Ishikawa (cell line): ENCODE measurements around the gene ZNF423.

Experiments used
- CEBPB ChIP-seq: IDR thresholded peaks from 2 replicates; pipeline ENCODE4 v1.6.1; 2012
- CREB1 ChIP-seq: IDR thresholded peaks from 2 replicates; pipeline ENCODE4 v1.6.1; 2012; ENCODE audit warnings: low read depth
- EGR1 ChIP-seq: IDR thresholded peaks from 2 replicates; pipeline ENCODE4 v1.6.1; 2012
- EP300 ChIP-seq: IDR thresholded peaks from 2 replicates; pipeline ENCODE4 v1.6.1; 2012; ENCODE audit warnings: borderline replicate concordance
- FOXM1 ChIP-seq: IDR thresholded peaks from 2 replicates; pipeline ENCODE4 v1.6.1; 2012; ENCODE audit warnings: low read depth, borderline replicate concordance
- NFIC ChIP-seq: IDR thresholded peaks from 2 replicates; pipeline ENCODE4 v1.6.1; 2012
- RAD21 ChIP-seq: IDR thresholded peaks from 2 replicates; pipeline ENCODE4 v1.6.1; 2012; ENCODE audit warnings: low read depth
- TAF1 ChIP-seq: IDR thresholded peaks from 2 replicates; pipeline ENCODE4 v1.6.1; 2012; ENCODE audit warnings: low read depth, mild to moderate bottlenecking
- TCF12 ChIP-seq: IDR thresholded peaks from 2 replicates; pipeline ENCODE4 v1.6.1; 2012; ENCODE audit warnings: low read depth
- TEAD4 ChIP-seq: IDR thresholded peaks from 2 replicates; pipeline ENCODE4 v1.6.1; 2012
- YY1 ChIP-seq: IDR thresholded peaks from 2 replicates; pipeline ENCODE4 v1.6.1; 2012; ENCODE audit warnings: low read depth
- ZBTB7A ChIP-seq: IDR thresholded peaks from 2 replicates; pipeline ENCODE4 v1.6.1; 2012; ENCODE audit warnings: low read depth
- TF ChIP-seq, protein P1 (sequence below): IDR thresholded peaks from 2 replicates; pipeline ENCODE4 v1.6.1; 2012
- TF ChIP-seq, protein P2 (sequence below): IDR thresholded peaks from 2 replicates; pipeline ENCODE4 v1.6.1; 2012; ENCODE audit warnings: low read depth, mild to moderate bottlenecking
- TF ChIP-seq, protein P3 (sequence below): IDR thresholded peaks from 2 replicates; pipeline ENCODE4 v1.6.1; 2012

The ZNF423 gene

DNA sequence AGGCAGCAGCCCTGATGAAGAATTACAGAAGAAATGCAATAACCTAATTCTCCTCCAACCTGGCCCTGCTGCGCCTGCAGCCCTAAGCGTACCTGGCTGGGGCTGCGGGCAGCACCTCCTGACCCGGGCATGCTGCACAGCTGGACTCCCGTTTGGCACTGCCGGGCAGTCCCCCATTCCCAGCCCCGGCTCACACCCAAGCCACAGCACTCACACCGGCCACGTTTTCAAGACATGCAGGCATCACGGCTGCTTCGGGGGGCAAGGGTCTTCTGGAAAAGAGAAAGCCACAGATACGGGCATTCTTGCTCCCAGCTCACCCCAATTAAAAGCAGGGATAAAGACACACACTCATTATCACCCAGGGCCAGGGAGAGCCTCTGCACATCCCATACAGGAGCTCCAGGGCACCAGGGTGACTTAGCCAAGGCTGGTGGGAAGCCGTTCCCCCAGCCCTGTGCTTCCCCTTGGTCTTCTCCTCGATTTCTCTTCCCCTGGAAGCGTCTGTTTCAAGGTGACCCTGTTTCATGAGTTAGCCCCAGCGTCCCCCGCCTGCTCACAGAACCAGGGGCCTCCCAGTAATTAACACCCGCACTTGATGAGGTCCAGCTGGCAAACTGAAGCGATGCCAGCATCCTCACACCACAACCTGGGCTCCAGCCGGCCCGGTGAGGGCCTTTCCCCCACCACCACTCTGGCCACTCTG, 265.6 kb downstream of the ZNF423 start:
- TF ChIP-seq, protein P1, sequence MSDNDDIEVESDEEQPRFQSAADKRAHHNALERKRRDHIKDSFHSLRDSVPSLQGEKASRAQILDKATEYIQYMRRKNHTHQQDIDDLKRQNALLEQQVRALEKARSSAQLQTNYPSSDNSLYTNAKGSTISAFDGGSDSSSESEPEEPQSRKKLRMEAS, result no peak
- TF ChIP-seq EP300 (no peak), RAD21 (no peak), CREB1 (no peak), TAF1 (no peak), ZBTB7A (no peak), FOXM1 (no peak), CEBPB (no peak), TCF12 (no peak), TEAD4 (no peak)
- TF ChIP-seq, protein P2, sequence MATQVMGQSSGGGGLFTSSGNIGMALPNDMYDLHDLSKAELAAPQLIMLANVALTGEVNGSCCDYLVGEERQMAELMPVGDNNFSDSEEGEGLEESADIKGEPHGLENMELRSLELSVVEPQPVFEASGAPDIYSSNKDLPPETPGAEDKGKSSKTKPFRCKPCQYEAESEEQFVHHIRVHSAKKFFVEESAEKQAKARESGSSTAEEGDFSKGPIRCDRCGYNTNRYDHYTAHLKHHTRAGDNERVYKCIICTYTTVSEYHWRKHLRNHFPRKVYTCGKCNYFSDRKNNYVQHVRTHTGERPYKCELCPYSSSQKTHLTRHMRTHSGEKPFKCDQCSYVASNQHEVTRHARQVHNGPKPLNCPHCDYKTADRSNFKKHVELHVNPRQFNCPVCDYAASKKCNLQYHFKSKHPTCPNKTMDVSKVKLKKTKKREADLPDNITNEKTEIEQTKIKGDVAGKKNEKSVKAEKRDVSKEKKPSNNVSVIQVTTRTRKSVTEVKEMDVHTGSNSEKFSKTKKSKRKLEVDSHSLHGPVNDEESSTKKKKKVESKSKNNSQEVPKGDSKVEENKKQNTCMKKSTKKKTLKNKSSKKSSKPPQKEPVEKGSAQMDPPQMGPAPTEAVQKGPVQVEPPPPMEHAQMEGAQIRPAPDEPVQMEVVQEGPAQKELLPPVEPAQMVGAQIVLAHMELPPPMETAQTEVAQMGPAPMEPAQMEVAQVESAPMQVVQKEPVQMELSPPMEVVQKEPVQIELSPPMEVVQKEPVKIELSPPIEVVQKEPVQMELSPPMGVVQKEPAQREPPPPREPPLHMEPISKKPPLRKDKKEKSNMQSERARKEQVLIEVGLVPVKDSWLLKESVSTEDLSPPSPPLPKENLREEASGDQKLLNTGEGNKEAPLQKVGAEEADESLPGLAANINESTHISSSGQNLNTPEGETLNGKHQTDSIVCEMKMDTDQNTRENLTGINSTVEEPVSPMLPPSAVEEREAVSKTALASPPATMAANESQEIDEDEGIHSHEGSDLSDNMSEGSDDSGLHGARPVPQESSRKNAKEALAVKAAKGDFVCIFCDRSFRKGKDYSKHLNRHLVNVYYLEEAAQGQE, result no peak
- TF ChIP-seq, protein P3, sequence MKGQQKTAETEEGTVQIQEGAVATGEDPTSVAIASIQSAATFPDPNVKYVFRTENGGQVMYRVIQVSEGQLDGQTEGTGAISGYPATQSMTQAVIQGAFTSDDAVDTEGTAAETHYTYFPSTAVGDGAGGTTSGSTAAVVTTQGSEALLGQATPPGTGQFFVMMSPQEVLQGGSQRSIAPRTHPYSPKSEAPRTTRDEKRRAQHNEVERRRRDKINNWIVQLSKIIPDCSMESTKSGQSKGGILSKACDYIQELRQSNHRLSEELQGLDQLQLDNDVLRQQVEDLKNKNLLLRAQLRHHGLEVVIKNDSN, result no peak

GRCh38 chr16:49589544-49590031, 266.3 kb downstream of the ZNF423 start:
- TF ChIP-seq TAF1 (no peak), ZBTB7A (no peak), CREB1 (no peak), YY1 (no peak), TCF12 (no peak)
- TF ChIP-seq, protein P1, result no peak
- TF ChIP-seq, protein P2, result no peak

DNA sequence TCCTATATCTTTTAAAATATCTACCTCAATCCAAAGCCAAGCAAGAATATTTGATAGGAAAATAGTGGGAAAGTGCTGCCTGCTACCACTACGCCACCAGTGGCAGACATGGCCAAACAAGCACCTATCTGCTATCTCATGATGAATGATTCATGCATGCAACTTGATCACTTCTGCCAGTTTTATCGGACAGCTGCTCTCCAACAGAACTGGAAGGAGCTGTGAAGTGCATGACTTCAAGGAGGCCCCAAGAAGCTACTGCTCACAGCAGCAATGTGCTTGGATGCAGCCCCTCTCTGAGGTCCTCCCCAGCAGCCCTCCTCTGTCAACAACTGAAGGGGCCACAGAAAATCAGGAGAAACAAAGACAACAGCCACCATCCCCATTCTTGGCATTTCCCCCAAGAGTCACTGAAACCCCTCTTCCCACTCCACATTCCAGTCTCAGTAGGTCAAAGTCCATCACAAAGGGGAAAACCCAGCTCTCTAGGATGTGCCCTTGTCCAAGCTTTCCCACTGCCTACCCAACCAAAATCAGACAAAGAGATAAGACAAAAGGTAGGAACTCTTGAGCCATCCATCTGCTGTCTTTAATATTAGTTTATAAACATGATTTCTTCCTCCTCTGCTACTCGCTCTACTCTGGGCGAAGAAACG, 267.1 kb downstream of the ZNF423 start:
- TF ChIP-seq NFIC (no peak), EGR1 (no peak), CEBPB (no peak), FOXM1 (no peak), RAD21 (no peak), YY1 (no peak), CREB1 (no peak), EP300 (no peak), ZBTB7A (no peak), TCF12 (no peak), TAF1 (no peak), TEAD4 (no peak)
- TF ChIP-seq, protein P2, result no peak
- TF ChIP-seq, protein P3, result no peak
- TF ChIP-seq, protein P1, result no peak

DNA sequence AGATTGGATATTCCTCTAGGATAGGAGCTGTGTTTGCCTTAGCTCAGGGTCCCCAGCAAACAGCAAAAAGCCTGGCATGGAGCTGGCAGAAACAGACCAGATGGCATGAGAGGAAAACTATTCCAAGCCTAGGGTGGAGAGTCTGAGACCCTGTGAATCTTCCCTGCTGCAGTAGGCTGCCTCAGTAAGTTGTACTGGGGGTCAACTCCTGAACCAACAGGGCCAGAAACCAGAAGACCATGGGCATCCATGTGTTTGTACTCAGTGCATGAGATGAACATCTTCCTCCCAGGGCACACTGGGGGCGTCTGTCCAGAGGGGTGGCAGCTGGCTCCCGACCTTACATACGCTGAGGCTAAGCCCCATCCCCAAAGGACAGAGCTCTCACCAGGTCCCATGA, 267.9 kb downstream of the ZNF423 start:
- TF ChIP-seq TAF1 (no peak), EP300 (no peak), EGR1 (no peak), FOXM1 (no peak), ZBTB7A (no peak), NFIC (no peak), CREB1 (no peak)
- TF ChIP-seq, protein P1, result no peak
- TF ChIP-seq, protein P3, result no peak
- TF ChIP-seq, protein P2, result no peak
